ENCODE measurements around the gene KIF21B.

DNA sequence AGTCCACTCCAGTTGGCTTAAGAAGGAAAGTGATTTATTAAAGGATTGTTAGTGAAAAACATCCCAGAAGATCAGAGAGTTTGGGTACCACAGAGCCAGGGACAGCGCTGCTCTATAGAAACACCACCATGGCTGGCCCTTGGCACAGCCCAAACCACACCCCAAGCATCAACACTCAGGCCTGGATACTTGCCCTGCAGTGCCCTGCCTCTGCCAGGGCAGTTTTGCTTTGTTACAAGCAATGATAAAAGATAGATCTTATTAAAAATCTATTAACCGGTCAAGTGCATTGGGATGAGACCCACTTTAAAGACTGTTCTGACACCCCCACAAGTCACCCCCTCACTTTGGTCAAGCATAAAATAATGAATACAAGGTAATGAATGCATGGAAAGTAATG, 56.6 kb downstream of the KIF21B start:
- no peak for TF ChIP-seq CTCF (IDR thresholded peaks at IDR 0.05; ENCODE audit: low read depth, low read length)
- TF ChIP-seq POLR2A (IDR thresholded peaks at IDR 0.05; ENCODE audit: extremely low read depth, insufficient read length): no peak
- no peak for TF ChIP-seq MYC (IDR thresholded peaks at IDR 0.05; ENCODE audit: low read depth, low read length)
